Smooth muscle cell (in vitro differentiated cells): Measurements from ENCODE around the gene SLC22A23. TPM values are rescaled to one million over a fixed set of nuclear protein-coding genes. Genes with fewer than 3 reads are reported as not detected.

Experiments
- DNase-seq: peaks from one replicate; lab custom pipeline; 2025; ENCODE audit not compliant: unreplicated experiment; lab: John Stamatoyannopoulos, UW
- H2AFZ ChIP-seq: fragments of 200-600 bp; sonication (generic); 2 replicates; pipeline ENCODE4 v1.6.0; 2016; ENCODE audit warnings: antibody characterized with exemption, low read depth, mild to moderate bottlenecking
- H3F3A ChIP-seq: fragments of 200-600 bp; sonication (generic); 2 replicates; pipeline ENCODE4 v1.6.0; 2017; ENCODE audit warnings: antibody characterized with exemption, low read depth
- H3K27ac ChIP-seq: fragments of 200-600 bp; sonication (generic); 2 replicates; pipeline ENCODE4 v1.5.1; 2016; ENCODE audit warnings: low read depth, mild to moderate bottlenecking
- H3K27me3 ChIP-seq: fragments of 200-600 bp; sonication (generic); 2 replicates; pipeline ENCODE4 v1.6.1; 2016; ENCODE audit warnings: low read depth, mild to moderate bottlenecking
- H3K36me3 ChIP-seq: fragments of 200-600 bp; sonication (generic); 2 replicates; pipeline ENCODE4 v1.5.1; 2016; ENCODE audit warnings: low read depth
- H3K4me1 ChIP-seq: fragments of 200-600 bp; sonication (generic); 2 replicates; pipeline ENCODE4 v1.5.1; 2016; ENCODE audit warnings: low read depth
- H3K4me2 ChIP-seq: fragments of 200-600 bp; sonication (generic); 2 replicates; pipeline ENCODE4 v1.6.0; 2016; ENCODE audit warnings: mild to moderate bottlenecking
- H3K4me3 ChIP-seq: fragments of 200-600 bp; sonication (generic); 2 replicates; pipeline ENCODE4 v1.5.1; 2016; ENCODE audit warnings: mild to moderate bottlenecking
- H3K79me2 ChIP-seq: fragments of 200-600 bp; sonication (generic); 2 replicates; pipeline ENCODE4 v1.6.0; 2016; ENCODE audit warnings: low read depth, mild to moderate bottlenecking
- H3K9ac ChIP-seq: fragments of 200-600 bp; sonication (generic); 2 replicates; pipeline ENCODE4 v1.6.0; 2016; ENCODE audit warnings: low read depth
- H3K9me3 ChIP-seq: fragments of 200-600 bp; sonication (generic); replicated peaks from 2 replicates; pipeline ENCODE4 v1.5.1; 2016; ENCODE audit warnings: low read depth
- H4K20me1 ChIP-seq: fragments of 200-600 bp; sonication (generic); 2 replicates; pipeline ENCODE4 v1.6.0; 2016; ENCODE audit warnings: low read depth
- WGBS: methylation state at CpG from one replicate; pipeline ENCODE4 v1.1.7; 2016; ENCODE audit warnings: low lambda C conversion rate; 5-methylcytosine and 5-hydroxymethylcytosine counted together
- polyA plus RNA-seq: library from polyadenylated mRNA; unstranded; fragments of >200 nt; fragmentation: Nextera tagmentation; extraction: Ambion mirVana; gene quantifications from 2 replicates; pipeline ENCODE4 v1.2.1, GENCODE V29; 2016
- total RNA-seq: library from RNA; depleted of rRNA; stranded (reverse); fragments of >200 nt; gene quantifications from 2 replicates; pipeline ENCODE4 v1.2.3, GENCODE V29; 2014
- TF ChIP-seq, protein P1 (sequence below): fragments of 200-600 bp; sonication (generic); IDR thresholded peaks from 2 replicates; pipeline ENCODE4 v1.5.1; 2017; ENCODE audit warnings: borderline replicate concordance, mild to moderate bottlenecking, antibody characterized with exemption; ENCODE audit not compliant: insufficient read depth, poor library complexity, severe bottlenecking

Gene SLC22A23
- total and polyA plus RNA-seq, 2 experiments from 2014 or later = 1.6 to 3.8 TPM

DNA sequence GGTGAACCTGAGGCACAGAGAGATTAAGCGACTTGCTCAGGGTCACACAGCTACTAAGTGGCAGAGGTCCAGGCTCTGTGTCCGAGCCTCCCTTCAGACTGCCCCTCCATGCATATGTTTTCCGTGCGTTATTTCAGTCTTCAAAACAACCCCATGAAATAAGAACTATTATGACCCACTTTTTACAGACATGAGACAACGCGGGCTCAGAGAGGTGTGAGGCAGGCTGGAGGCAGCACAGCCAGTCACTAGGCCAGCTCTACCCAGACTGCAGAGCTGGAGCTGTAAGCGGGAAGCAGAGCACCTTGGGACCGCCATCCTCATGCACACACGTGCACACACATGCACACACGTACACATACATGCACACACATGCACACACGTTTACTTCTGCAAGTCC lies 135.8 kb downstream of the SLC22A23 start:
- Histone ChIP-seq H3K27ac (no peak overlapping the region), H3K27me3 (no peaks in the 10 kb centered on the region), H3K4me1 (no peaks in the 10 kb centered on the region), H3K36me3 (no peaks in the 10 kb centered on the region), H4K20me1 (no peaks in the 10 kb centered on the region), H3K9ac (no peak overlapping the region), H3K4me2 (no peak overlapping the region), H3K79me2 (no peaks in the 10 kb centered on the region), H3K4me3 (no peak overlapping the region), H3F3A (peaks cover 13% of the 10 kb centered on the region), H2AFZ (no peak overlapping the region), H3K9me3 (no peaks in the 10 kb centered on the region)
- 90% methylated on average over 11 of the region's 11 CpGs for WGBS
- TF ChIP-seq, protein P1, sequence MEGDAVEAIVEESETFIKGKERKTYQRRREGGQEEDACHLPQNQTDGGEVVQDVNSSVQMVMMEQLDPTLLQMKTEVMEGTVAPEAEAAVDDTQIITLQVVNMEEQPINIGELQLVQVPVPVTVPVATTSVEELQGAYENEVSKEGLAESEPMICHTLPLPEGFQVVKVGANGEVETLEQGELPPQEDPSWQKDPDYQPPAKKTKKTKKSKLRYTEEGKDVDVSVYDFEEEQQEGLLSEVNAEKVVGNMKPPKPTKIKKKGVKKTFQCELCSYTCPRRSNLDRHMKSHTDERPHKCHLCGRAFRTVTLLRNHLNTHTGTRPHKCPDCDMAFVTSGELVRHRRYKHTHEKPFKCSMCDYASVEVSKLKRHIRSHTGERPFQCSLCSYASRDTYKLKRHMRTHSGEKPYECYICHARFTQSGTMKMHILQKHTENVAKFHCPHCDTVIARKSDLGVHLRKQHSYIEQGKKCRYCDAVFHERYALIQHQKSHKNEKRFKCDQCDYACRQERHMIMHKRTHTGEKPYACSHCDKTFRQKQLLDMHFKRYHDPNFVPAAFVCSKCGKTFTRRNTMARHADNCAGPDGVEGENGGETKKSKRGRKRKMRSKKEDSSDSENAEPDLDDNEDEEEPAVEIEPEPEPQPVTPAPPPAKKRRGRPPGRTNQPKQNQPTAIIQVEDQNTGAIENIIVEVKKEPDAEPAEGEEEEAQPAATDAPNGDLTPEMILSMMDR = no peak
- no peak for DNase-seq

DNA sequence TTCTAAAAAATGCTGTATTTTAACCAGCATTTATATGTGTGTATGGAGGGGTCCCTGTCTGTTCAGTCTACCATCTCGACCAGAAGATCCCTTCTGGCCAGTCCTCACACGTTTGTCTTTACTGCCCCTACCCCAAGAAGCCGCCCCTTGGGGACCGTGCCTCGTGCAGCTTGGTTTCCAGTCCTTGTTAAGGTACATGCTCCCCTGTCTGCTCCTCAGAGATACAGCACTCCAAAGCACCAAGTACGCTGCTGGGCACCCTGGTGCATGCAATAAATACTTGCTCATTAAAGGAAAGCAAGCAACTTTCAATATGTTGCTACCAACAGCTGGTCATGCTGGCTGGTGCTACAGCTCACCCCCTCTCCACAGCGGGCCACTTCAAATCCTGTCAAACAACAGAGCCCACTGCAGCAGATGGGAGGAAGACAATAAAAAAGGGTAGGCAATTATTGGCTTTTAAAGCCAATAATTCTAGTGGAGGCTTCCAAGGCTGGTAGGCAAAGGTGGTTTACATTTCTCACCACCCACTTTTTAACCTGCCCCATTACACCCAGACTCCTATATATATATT lies 136.5 kb downstream of the SLC22A23 start:
- Histone ChIP-seq H3F3A (peaks cover 6% of the 10 kb centered on the region), H3K9ac (no peak overlapping the region)
- 93% methylated on average over 7 of the region's 7 CpGs for WGBS

DNA sequence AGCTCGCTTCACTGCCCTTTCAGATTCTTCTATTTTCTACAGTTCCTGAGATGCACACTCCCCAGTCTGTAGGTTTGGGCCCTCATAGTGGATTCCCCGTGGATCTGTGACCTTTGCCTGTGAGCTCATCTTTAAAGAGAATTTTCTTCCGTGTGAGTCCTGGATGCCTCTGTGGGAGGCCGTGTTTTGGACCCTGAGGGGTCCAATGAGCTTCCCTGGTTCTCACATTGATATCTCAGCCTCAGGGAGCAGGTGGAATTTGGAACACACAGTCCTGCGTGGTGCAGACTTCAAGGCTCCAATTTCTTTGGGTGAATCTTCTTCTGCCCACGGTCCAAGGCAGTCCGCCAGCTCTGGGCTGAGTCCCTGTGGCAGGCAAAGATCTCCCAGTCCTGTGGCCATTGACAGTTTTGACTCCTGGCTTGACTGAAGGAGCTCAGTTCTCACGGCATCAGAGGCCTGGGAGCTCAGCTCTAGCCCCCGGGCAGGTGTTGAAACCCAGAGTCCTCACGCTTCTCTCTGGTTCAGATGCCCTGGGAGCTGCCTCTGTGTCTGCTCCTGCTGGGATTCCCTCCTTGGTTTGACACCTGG lies 137.1 kb downstream of the SLC22A23 start:
- DNase-seq = no peak
- H3K4me3 ChIP-seq = no peak overlapping the region
- no peaks in the 10 kb centered on the region for H3K4me1 ChIP-seq
- no peak overlapping the region for H3K4me2 ChIP-seq
- H3K9ac ChIP-seq = no peak overlapping the region
- no peaks in the 10 kb centered on the region for H3K27me3 ChIP-seq
- TF ChIP-seq, protein P1 = no peak
- H4K20me1 ChIP-seq = no peaks in the 10 kb centered on the region
- peaks cover under 1% of the 10 kb centered on the region for H3F3A ChIP-seq
- H3K36me3 ChIP-seq = no peaks in the 10 kb centered on the region
- no peak overlapping the region for H3K27ac ChIP-seq
- WGBS = 91% methylated on average over 10 of the region's 10 CpGs
- no peak overlapping the region for H2AFZ ChIP-seq
- no peaks in the 10 kb centered on the region for H3K9me3 ChIP-seq
- no peaks in the 10 kb centered on the region for H3K79me2 ChIP-seq

More for the DNA sequence above, 136.5 kb downstream of the SLC22A23 start:
- H4K20me1 ChIP-seq = no peaks in the 10 kb centered on the region
- H3K27ac ChIP-seq = no peak overlapping the region
- H3K27me3 ChIP-seq = no peaks in the 10 kb centered on the region
- DNase-seq = no peak
- no peak overlapping the region for H3K4me3 ChIP-seq
- H3K36me3 ChIP-seq = no peaks in the 10 kb centered on the region
- no peaks in the 10 kb centered on the region for H3K79me2 ChIP-seq
- TF ChIP-seq, protein P1 = no peak
- H3K4me1 ChIP-seq = no peaks in the 10 kb centered on the region
- H2AFZ ChIP-seq = no peak overlapping the region
- H3K4me2 ChIP-seq = no peak overlapping the region
- no peaks in the 10 kb centered on the region for H3K9me3 ChIP-seq
